HG03103 (cell line): ENCODE measurements around the gene SESN3.

Experiments
- ATAC-seq: cut with Tn5 transposase; IDR thresholded peaks from one replicate; pipeline ENCODE4 v1.9.1; 2021; ENCODE audit warnings: low read depth; ENCODE audit not compliant: unreplicated experiment

SESN3 gene

GRCh38 chr11:95134491-95134890 lies 96.5 kb downstream of the SESN3 start:
- ATAC-seq, result no peak

DNA sequence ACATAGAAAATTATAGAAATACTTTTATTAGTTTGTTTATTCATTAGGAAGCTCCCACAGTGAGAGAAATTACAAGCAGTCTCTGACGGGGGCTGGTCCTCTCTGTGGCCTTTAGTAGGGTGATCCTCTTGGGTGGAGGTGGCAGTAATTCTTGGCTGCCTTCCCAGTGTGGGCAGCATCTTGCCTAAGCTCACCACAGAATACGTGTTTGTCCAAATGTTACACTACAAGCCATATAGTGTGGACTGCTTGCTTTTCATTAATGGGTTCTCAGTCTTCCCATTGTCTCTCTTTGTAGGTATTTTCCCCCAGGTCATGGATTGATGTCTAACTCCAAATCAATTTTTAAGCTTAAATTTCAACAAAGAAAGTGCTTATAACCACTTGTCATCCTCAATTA lies 98.0 kb downstream of the SESN3 start:
- ATAC-seq, result no peak

DNA sequence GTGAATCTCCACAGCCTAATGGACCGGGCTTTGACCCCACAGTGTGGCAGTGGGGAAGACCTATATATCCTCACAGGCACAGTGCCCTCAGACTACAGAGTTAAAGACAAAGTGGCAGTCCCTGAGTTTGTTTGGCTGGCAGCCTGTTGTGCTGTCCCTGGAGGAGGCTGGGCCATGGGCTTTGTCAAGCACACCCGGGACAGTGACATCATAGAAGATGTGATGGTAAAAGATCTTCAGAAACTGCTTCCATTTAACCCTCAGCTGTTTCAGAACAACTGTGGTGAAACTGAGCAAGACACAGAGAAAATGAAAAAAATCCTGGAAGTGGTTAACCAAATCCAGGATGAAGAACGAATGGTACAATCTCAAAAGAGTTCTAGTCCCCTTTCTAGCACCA lies 102.4 kb downstream of the SESN3 start:
- ATAC-seq, result no peak

- ATAC-seq, result no peak
Observed at GRCh38 chr11:95123556-95123955, 107.4 kb downstream of the SESN3 start.

DNA sequence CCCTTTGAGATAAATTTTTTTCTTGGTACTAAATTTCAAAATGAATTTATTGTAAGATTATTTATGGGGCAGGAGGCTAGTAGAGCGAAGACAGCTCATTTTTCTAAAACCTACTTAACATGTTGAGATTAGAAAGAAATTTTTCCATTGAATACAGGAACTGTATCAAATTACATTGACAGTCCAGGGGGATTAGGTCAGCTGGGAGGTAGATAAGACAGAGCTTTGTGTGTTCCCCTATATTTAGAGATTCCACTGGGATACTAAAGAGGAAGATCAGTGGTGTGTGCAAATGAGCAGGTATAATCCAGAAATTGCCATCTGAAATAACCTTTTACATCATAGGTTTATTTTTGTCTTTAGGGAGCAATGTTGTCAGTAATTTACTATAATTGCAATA lies 109.3 kb downstream of the SESN3 start:
- ATAC-seq, result no peak

GRCh38 chr11:95119361-95120060 lies 111.5 kb downstream of the SESN3 start:
- no peak for ATAC-seq

DNA sequence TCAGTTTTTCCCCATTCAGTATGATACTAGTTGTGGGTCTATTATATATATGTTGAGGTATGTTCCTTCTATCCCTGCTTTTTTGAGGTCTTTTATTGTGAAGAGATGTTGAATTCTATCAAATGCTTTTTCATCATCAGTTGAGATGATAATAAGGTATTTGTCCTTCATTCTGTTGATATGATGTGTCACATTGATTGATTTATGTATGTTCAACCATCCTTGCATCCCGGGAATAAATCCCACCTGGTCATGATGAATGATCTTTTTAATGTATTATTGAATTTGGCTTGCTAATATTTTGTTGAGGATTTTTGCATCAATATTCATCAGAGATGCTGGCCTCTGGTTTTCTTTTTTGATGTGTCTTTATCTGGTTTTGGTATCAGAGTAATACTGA lies 115.4 kb downstream of the SESN3 start:
- no peak for ATAC-seq
